Esophagus squamous epithelium (tissue), 5 donors: Measurements from ENCODE around the gene UBE2H. TPM values are rescaled to one million over a fixed set of nuclear protein-coding genes. Genes with fewer than 3 reads are reported as not detected.
"Not testable (repeated sequence)": the region's sequence is repeated elsewhere in the genome, so short reads cannot be mapped to it uniquely, and the experiment has no call there.

Source experiments
- DNase-seq: peaks from one replicate; lab custom pipeline; 2025; lab: John Stamatoyannopoulos, UW
- H3K27ac ChIP-seq, 4 donors: fragments of 200-600 bp; sonication (generic); one replicate each; pipeline ENCODE4 v1.5.1; 2016 to 2019; ENCODE audit warnings: mild to moderate bottlenecking in 1 of 4
- H3K27me3 ChIP-seq, 4 donors: fragments of 200-600 bp; sonication (generic); 1 replicate in 3 of 4; 2 replicates in 1 of 4; pipeline versions ENCODE4 v1.5.1 to v1.6.0; 2017 to 2021; ENCODE audit warnings: antibody characterized with exemption in 1 of 4
- H3K36me3 ChIP-seq, 3 donors: fragments of 200-600 bp; sonication (generic); one replicate each; pipeline ENCODE4 v1.5.1; 2016 to 2019
- H3K4me1 ChIP-seq, 3 donors: fragments of 200-600 bp; sonication (generic); one replicate each; pipeline ENCODE4 v1.5.1; 2017 to 2019
- H3K4me3 ChIP-seq, 4 donors: fragments of 200-600 bp; sonication (generic); 1 replicate in 3 of 4; 2 replicates in 1 of 4; pipeline ENCODE4 v1.5.1; 2016 to 2019; ENCODE audit warnings: mild to moderate bottlenecking in 2 of 4, moderate library complexity in 1 of 4
- H3K9me3 ChIP-seq, 3 donors: fragments of 200-600 bp; sonication (generic); one replicate each; pipeline ENCODE4 v1.5.1; 2016 to 2019
- POLR2A ChIP-seq, 4 donors: fragments of 450-650 bp; IDR thresholded peaks; one replicate each; pipeline ENCODE4 v1.6.1; 2017; ENCODE audit warnings: antibody characterized with exemption in 4 of 4, mild to moderate bottlenecking in 4 of 4, moderate library complexity in 3 of 4
- WGBS, 2 donors: methylation state at CpG; one replicate each; pipeline ENCODE4 v1.1.5; 2018; 5-methylcytosine and 5-hydroxymethylcytosine counted together
- intact Hi-C: fragments of 100-400 bp; cut with DNase I; formaldehyde crosslinking; loops from one replicate; pipeline ENCODE4 v1.15.0; 2022
- total RNA-seq, 4 donors: library from RNA; depleted of rRNA; stranded (reverse); fragments of >200 nt; gene quantifications; one replicate each; pipeline ENCODE4 v1.1.0, GENCODE V29; 2016
- TF ChIP-seq, protein P1 (sequence below), 6 experiments: fragments of 450-650 bp in 4 of 6; fragments of 200-600 bp in 2 of 6; sonication (generic) in 2 of 6; IDR thresholded peaks; one replicate each; pipeline ENCODE4 v1.5.1; 2016 to 2019; ENCODE audit warnings: antibody characterized with exemption in 6 of 6, mild to moderate bottlenecking in 4 of 6, moderate library complexity in 4 of 6
- donor health status: DM: yes; HTN: yes; CAD: no.

UBE2H gene
- total RNA-seq, 4 donors from 2014 or later = 60.1 to 113 (median 88.7) TPM

GRCh38 chr7:129898007-129898406, 54.8 kb downstream of the UBE2H start:
- peaks cover 12 to 72% (median 28%) of the 10 kb centered on the region in 3 donors for H3K4me1 ChIP-seq
- no peak for DNase-seq
- H3K36me3 ChIP-seq = peaks cover 0 to 34% (median 0%) of the 10 kb centered on the region in 3 donors
- no peak overlapping the region for H3K27ac ChIP-seq
- H3K4me3 ChIP-seq = no peak overlapping the region
- no peaks in the 10 kb centered on the region for H3K27me3 ChIP-seq
- TF ChIP-seq, protein P1, sequence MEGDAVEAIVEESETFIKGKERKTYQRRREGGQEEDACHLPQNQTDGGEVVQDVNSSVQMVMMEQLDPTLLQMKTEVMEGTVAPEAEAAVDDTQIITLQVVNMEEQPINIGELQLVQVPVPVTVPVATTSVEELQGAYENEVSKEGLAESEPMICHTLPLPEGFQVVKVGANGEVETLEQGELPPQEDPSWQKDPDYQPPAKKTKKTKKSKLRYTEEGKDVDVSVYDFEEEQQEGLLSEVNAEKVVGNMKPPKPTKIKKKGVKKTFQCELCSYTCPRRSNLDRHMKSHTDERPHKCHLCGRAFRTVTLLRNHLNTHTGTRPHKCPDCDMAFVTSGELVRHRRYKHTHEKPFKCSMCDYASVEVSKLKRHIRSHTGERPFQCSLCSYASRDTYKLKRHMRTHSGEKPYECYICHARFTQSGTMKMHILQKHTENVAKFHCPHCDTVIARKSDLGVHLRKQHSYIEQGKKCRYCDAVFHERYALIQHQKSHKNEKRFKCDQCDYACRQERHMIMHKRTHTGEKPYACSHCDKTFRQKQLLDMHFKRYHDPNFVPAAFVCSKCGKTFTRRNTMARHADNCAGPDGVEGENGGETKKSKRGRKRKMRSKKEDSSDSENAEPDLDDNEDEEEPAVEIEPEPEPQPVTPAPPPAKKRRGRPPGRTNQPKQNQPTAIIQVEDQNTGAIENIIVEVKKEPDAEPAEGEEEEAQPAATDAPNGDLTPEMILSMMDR (IDR thresholded peaks at IDR 0.05) = no peak
- no peak for TF ChIP-seq POLR2A (IDR thresholded peaks at IDR 0.05)
- intact Hi-C loops = no loop called here
- no peaks in the 10 kb centered on the region for H3K9me3 ChIP-seq

GRCh38 chr7:129896568-129897382, 56.0 kb downstream of the UBE2H start:
- H3K4me3 ChIP-seq = no peak overlapping the region
- 71 to 81% methylated on average over 6 of the region's 6 CpGs for WGBS, 2 donors
- no peaks in the 10 kb centered on the region for H3K27me3 ChIP-seq
- H3K27ac ChIP-seq = peak overlapping the region in 2 of 4 donors; percentile 4
- H3K36me3 ChIP-seq = peaks cover 0 to 29% (median 0%) of the 10 kb centered on the region in 3 donors
- no peak for DNase-seq
- TF ChIP-seq, protein P1 (IDR thresholded peaks at IDR 0.05) = no peak
- no peak for TF ChIP-seq POLR2A (IDR thresholded peaks at IDR 0.05)
- intact Hi-C loops = no loop called here
- H3K9me3 ChIP-seq = no peaks in the 10 kb centered on the region
- H3K4me1 ChIP-seq = peaks cover 8 to 67% (median 22%) of the 10 kb centered on the region in 3 donors

GRCh38 chr7:129894184-129894583, 58.6 kb downstream of the UBE2H start:
- Histone ChIP-seq H3K36me3 (peaks cover 0 to 20% (median 0%) of the 10 kb centered on the region in 3 donors), H3K4me1 (peaks cover 0 to 53% (median 13%) of the 10 kb centered on the region in 3 donors)
- H3K27me3 ChIP-seq, DNase-seq, H3K9me3 ChIP-seq, H3K27ac ChIP-seq, intact Hi-C loops, H3K4me3 ChIP-seq: not testable (repeated sequence)
- WGBS, 2 donors = 85 to 94% methylated on average over 7 of the region's 7 CpGs

DNA sequence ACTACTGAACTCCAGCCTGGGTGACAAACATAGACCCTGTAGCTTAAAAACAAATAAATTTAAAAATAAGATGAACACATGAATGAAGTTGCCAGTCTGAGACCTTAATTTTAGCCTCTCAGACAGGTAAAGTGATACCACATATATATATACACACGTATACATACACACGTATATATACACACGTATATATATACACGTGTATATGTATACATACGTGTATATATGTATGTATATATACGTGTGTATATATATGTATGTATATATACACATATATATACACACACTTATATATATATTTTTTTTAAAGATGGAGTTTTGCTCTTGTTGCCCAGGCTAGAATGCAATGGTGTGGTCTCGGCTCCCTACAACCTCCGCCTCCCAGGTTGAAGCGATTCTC, 62.7 kb downstream of the UBE2H start:
- peaks cover 0 to 17% (median 0%) of the 10 kb centered on the region in 3 donors for H3K36me3 ChIP-seq
- no peaks in the 10 kb centered on the region for H3K9me3 ChIP-seq
- peaks cover 2 to 39% (median 3%) of the 10 kb centered on the region in 3 donors for H3K4me1 ChIP-seq
- WGBS, 2 donors = 89 to 93% methylated on average over 9 of the region's 9 CpGs
- DNase-seq = no peak
- H3K4me3 ChIP-seq = no peak overlapping the region
- no peaks in the 10 kb centered on the region for H3K27me3 ChIP-seq
- intact Hi-C loops = no loop called here
- no peak for TF ChIP-seq POLR2A (IDR thresholded peaks at IDR 0.05)
- TF ChIP-seq, protein P1 (IDR thresholded peaks at IDR 0.05) = no peak
- no peak overlapping the region for H3K27ac ChIP-seq

DNA sequence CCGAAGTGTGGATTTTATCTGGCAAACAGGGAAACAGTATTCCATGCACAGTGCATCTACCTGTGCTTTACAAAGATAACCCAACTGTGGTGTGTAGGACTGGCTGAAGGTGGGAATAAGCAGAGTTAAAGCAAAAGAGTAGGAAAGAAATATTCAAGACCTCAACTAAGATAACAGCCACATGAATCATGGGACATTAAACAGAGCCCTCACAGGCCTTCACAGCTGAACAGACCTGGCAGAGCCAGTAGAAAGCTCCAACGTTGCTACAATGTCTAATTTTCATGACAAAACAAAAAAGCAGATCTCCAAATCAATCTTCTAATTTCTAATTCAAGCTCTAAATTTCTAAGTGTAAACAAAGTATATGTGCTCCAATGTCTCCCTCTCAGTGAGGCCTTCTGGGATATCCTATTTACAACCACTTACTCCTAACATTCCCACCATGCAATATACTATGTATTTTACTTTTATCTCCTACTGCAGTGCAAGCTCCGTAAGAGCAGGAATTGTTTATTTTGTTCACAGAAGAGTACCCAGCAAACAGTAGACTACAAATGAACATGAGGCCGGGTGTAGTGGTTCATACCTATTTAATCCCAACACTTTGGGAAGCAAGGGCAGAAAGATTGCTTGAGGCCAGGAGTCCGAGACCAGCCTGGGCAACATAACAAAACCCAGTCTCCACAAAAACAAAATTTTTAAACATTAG, 63.5 kb downstream of the UBE2H start:
- H3K27ac ChIP-seq = no peak overlapping the region
- H3K27me3 ChIP-seq = no peaks in the 10 kb centered on the region
- H3K9me3 ChIP-seq = no peaks in the 10 kb centered on the region
- no peak overlapping the region for H3K4me3 ChIP-seq
- TF ChIP-seq, protein P1 (IDR thresholded peaks at IDR 0.05) = no peak
- no peak for TF ChIP-seq POLR2A (IDR thresholded peaks at IDR 0.05)
- WGBS, 2 donors = 64 to 68% methylated on average over 5 of the region's 5 CpGs
- peaks cover 2 to 39% (median 3%) of the 10 kb centered on the region in 3 donors for H3K4me1 ChIP-seq
- peaks cover 0 to 21% (median 0%) of the 10 kb centered on the region in 3 donors for H3K36me3 ChIP-seq
- DNase-seq = no peak
- intact Hi-C loops = no loop called here
